GM21825 (cell line): ENCODE results near the gene SMIM23.

Experiments used
- ATAC-seq: cut with Tn5 transposase; IDR thresholded peaks from one replicate; pipeline ENCODE4 v1.9.1; 2021; ENCODE audit warnings: mild to moderate bottlenecking, moderate library complexity; ENCODE audit not compliant: unreplicated experiment

SMIM23 gene

DNA sequence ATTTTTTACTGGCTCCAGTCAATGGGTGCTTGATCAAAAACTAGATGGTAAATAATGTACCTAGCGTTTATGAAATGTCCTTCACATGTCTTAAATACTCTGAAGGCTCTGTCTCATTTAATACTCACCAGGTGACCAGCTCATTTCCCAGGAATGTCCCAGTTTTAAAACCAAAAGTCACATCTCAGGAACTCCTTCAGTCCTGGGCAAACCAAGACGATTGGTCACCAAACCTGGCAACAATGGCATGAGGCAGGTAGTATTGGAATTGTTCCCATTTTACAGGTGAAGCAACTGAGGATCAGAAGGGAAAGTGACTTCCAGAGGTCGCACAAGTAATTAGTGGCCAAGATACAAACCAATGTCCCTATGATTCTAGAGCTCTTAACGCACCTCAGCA lies 27.7 kb downstream of the SMIM23 start:
- no peak for ATAC-seq

GRCh38 chr5:171813813-171814490 lies 28.3 kb downstream of the SMIM23 start:
- no peak for ATAC-seq

DNA sequence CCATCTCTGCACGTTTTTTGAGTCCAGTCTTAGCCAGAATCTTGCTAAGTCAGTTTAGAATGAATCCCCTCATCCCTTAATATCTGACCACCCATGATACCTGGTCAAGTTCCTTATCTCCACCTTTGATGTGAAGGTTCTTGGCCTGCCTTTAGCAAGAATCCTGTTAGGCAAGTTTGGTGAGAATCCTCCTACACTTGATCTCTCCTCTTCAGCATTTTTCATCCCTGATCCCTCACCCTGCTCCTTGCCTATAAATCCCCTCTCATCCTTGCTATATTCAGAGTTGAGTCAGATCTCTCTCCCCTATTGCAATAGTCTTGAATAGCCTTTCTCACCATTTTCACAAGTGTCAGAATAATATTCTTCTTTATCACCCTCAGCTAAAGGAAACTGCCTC lies 31.0 kb downstream of the SMIM23 start:
- ATAC-seq: no peak

GRCh38 chr5:171820561-171820960 lies 34.9 kb downstream of the SMIM23 start:
- no peak for ATAC-seq

- no peak for ATAC-seq
Observed at GRCh38 chr5:171821286-171821685, 35.7 kb downstream of the SMIM23 start.

- no peak for ATAC-seq
Observed at GRCh38 chr5:171823269-171823668, 37.7 kb downstream of the SMIM23 start.

GRCh38 chr5:171825051-171825450 lies 39.4 kb downstream of the SMIM23 start:
- no peak for ATAC-seq

DNA sequence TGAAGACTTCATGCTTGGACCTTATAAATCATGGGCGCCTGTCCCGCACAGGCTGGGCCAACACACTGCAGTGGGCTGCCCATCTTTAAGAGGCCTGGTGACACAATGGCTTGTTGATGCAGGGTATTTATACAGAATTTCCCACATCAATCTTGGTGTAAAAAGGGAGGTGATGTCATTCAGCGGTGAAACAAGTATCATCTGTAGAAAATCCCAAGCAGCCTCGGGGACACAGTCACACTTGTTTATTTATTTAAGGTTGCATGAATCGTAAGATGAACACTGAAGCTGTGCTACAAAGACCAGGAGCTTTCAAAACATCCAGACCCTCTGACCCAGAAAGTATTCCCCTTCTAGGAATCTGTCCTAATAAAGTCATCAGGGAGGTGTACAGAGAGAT lies 40.5 kb downstream of the SMIM23 start:
- no peak for ATAC-seq

DNA sequence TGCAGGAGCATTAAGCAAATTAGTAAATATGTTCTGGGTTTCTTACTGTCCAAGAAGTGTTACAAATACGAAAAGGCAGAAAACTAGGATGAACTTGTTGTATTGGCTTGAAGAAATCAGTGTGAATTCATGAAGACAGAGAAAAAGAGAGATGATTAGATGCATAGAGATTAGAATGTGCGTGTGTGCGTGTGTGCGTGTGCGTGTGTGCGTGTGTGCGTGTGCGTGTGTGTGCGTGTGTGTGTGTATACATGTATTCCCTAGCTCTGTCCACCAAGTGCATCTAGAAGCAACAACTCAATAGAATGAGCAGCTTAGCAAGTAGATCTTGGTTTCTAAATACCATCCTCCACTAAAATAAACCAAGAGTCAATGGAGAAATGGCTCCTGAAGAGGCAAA lies 41.5 kb downstream of the SMIM23 start:
- no peak for ATAC-seq

DNA sequence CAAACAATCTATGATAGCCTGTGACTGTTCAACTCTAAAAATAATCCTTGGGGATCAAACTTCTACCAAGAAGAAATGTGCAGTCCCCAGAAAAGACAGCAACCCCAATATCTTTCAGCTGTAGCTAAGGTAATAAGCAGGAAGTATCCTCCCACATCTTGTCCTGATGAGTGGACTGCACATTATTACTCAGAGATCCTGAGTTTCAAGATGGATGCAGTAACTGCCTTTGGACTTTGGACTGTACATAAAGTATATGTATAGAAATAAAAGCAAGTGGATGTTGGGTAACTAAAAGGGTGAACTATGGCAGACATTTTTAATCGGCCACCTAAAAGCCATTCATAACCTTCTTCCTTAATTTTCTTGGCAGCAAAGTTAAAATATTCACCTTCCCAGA lies 45.1 kb downstream of the SMIM23 start:
- no peak for ATAC-seq

DNA sequence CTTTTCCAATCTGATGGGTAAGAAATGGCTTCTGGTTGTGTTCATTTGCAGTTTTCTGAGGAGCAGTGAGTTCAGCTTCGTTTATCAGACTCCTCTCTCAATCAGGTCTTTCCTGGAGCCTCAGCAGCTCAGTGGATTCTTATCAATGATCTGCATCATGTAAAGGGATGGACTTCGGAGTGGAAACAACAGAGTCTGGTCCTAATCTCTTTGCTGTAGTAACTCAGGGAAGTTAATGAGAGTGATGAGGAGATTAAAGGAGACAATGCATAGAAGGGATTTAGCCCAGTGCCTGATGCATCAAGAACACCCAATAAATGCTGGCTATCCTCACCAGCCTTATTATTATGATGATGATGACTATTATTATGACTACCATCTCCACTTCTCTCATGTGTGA lies 47.2 kb downstream of the SMIM23 start:
- no peak for ATAC-seq

GRCh38 chr5:171834461-171834860 lies 48.8 kb downstream of the SMIM23 start:
- ATAC-seq: no peak

DNA sequence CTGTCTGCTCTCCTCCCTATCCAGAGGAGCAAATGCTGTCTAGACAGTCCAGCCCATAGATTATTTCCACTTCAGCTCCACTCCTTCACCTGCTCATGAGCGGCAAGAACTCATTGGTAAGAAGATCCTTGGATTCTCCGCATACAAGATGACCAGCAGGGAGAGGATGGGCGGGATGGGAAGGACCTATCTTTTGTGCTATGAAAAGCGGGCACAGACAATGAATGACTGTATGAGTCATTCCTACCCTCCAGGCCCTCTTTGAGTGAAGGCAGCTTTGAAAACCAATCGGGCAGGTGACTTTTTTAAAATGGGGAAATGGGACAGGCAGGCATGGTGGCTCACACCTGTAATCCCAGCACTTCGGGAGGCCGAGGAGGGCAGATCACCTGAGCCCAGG lies 49.4 kb downstream of the SMIM23 start:
- no peak for ATAC-seq

GRCh38 chr5:171837522-171837921 lies 51.9 kb downstream of the SMIM23 start:
- ATAC-seq: no peak

GRCh38 chr5:171838066-171838465 lies 52.4 kb downstream of the SMIM23 start:
- no peak for ATAC-seq

DNA sequence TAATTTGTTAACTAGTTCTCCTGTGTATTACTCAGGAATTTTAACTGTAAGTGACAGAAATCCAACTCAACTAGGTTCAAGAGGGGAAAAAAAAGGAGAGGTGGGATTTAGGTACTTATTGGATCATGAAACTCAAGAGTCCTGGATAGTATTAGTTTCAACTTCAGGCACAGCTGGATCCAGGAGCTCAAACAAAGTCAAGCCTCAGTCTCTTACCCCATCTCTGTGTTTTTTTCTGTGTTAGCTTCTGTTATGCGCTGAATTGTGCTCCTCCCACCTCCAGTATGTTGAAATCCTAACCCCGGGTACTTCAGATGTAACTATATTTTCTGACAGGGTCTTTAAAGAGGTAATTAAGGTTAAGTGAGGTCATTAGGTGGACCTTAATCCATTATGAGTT lies 53.5 kb downstream of the SMIM23 start:
- ATAC-seq: no peak

- no peak for ATAC-seq
Observed at GRCh38 chr5:171840066-171840465, 54.4 kb downstream of the SMIM23 start.
